Ishikawa (cell line): ENCODE results near the gene RIOK1.

ENCODE experiments used
- CEBPB ChIP-seq: IDR thresholded peaks from 2 replicates; pipeline ENCODE4 v1.6.1; 2012
- CREB1 ChIP-seq: IDR thresholded peaks from 2 replicates; pipeline ENCODE4 v1.6.1; 2012; ENCODE audit warnings: low read depth
- EGR1 ChIP-seq: IDR thresholded peaks from 2 replicates; pipeline ENCODE4 v1.6.1; 2012
- EP300 ChIP-seq: IDR thresholded peaks from 2 replicates; pipeline ENCODE4 v1.6.1; 2012; ENCODE audit warnings: borderline replicate concordance
- FOXM1 ChIP-seq: IDR thresholded peaks from 2 replicates; pipeline ENCODE4 v1.6.1; 2012; ENCODE audit warnings: low read depth, borderline replicate concordance
- MAX ChIP-seq: IDR thresholded peaks from 2 replicates; pipeline ENCODE4 v1.6.1; 2012
- NFIC ChIP-seq: IDR thresholded peaks from 2 replicates; pipeline ENCODE4 v1.6.1; 2012
- RAD21 ChIP-seq: IDR thresholded peaks from 2 replicates; pipeline ENCODE4 v1.6.1; 2012; ENCODE audit warnings: low read depth
- YY1 ChIP-seq: IDR thresholded peaks from 2 replicates; pipeline ENCODE4 v1.6.1; 2012; ENCODE audit warnings: low read depth
- ZBTB7A ChIP-seq: IDR thresholded peaks from 2 replicates; pipeline ENCODE4 v1.6.1; 2012; ENCODE audit warnings: low read depth
- TF ChIP-seq, protein P1 (sequence below): IDR thresholded peaks from 2 replicates; pipeline ENCODE4 v1.6.1; 2012; ENCODE audit warnings: low read depth, mild to moderate bottlenecking
- TF ChIP-seq, protein P2 (sequence below): IDR thresholded peaks from 2 replicates; pipeline ENCODE4 v1.6.1; 2012

- TF ChIP-seq, protein P1, sequence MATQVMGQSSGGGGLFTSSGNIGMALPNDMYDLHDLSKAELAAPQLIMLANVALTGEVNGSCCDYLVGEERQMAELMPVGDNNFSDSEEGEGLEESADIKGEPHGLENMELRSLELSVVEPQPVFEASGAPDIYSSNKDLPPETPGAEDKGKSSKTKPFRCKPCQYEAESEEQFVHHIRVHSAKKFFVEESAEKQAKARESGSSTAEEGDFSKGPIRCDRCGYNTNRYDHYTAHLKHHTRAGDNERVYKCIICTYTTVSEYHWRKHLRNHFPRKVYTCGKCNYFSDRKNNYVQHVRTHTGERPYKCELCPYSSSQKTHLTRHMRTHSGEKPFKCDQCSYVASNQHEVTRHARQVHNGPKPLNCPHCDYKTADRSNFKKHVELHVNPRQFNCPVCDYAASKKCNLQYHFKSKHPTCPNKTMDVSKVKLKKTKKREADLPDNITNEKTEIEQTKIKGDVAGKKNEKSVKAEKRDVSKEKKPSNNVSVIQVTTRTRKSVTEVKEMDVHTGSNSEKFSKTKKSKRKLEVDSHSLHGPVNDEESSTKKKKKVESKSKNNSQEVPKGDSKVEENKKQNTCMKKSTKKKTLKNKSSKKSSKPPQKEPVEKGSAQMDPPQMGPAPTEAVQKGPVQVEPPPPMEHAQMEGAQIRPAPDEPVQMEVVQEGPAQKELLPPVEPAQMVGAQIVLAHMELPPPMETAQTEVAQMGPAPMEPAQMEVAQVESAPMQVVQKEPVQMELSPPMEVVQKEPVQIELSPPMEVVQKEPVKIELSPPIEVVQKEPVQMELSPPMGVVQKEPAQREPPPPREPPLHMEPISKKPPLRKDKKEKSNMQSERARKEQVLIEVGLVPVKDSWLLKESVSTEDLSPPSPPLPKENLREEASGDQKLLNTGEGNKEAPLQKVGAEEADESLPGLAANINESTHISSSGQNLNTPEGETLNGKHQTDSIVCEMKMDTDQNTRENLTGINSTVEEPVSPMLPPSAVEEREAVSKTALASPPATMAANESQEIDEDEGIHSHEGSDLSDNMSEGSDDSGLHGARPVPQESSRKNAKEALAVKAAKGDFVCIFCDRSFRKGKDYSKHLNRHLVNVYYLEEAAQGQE, result no peak
- TF ChIP-seq ZBTB7A (no peak), RAD21 (no peak), YY1 (no peak), EP300 (no peak), CEBPB (no peak), EGR1 (no peak), CREB1 (no peak), FOXM1 (no peak), NFIC (no peak), MAX (no peak)
- TF ChIP-seq, protein P2, sequence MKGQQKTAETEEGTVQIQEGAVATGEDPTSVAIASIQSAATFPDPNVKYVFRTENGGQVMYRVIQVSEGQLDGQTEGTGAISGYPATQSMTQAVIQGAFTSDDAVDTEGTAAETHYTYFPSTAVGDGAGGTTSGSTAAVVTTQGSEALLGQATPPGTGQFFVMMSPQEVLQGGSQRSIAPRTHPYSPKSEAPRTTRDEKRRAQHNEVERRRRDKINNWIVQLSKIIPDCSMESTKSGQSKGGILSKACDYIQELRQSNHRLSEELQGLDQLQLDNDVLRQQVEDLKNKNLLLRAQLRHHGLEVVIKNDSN, result no peak
These were observed 22.2 kb upstream of the RIOK1 start for GRCh38 chr6:7367408-7367807.
